GM04504 (cell line): ENCODE results near the gene SRGAP2B.
"Not testable (repeated sequence)": the region's sequence is repeated elsewhere in the genome, so short reads cannot be mapped to it uniquely, and the experiment has no call there.

Source experiments
- DNase-seq: peaks from one replicate; pipeline ENCODE4 v3.0.0-alpha.2; 2012; ENCODE audit warnings: low read depth

The SRGAP2B gene

GRCh38 chr1:144946525-144947480, 148.3 kb downstream of the SRGAP2B start:
- DNase-seq: not testable (repeated sequence)

- not testable (repeated sequence) for DNase-seq
Measured at GRCh38 chr1:144941710-144942109, 153.4 kb downstream of the SRGAP2B start.

GRCh38 chr1:144940054-144940453, 155.1 kb downstream of the SRGAP2B start:
- DNase-seq: not testable (repeated sequence)

- DNase-seq: not testable (repeated sequence)
Measured at GRCh38 chr1:144938627-144939026, 156.5 kb downstream of the SRGAP2B start.

- DNase-seq: not testable (repeated sequence)
Measured at GRCh38 chr1:144936186-144936732, 158.9 kb downstream of the SRGAP2B start.

- not testable (repeated sequence) for DNase-seq
Measured at GRCh38 chr1:144935310-144935709, 159.8 kb downstream of the SRGAP2B start.

- DNase-seq: not testable (repeated sequence)
Measured at GRCh38 chr1:144933014-144933413, 162.1 kb downstream of the SRGAP2B start.

- peak; percentile 7 for DNase-seq
Measured at GRCh38 chr1:144932153-144932552, 163.0 kb downstream of the SRGAP2B start.

GRCh38 chr1:144931553-144931952, 163.6 kb downstream of the SRGAP2B start:
- not testable (repeated sequence) for DNase-seq

- DNase-seq: not testable (repeated sequence)
Measured at GRCh38 chr1:144930085-144930777, 164.9 kb downstream of the SRGAP2B start.

GRCh38 chr1:144927292-144927691, 167.8 kb downstream of the SRGAP2B start:
- not testable (repeated sequence) for DNase-seq

- not testable (repeated sequence) for DNase-seq
Measured at GRCh38 chr1:144923640-144924039, 171.5 kb downstream of the SRGAP2B start.

GRCh38 chr1:144922785-144923184, 172.3 kb downstream of the SRGAP2B start:
- DNase-seq: not testable (repeated sequence)

- DNase-seq: not testable (repeated sequence)
Measured at GRCh38 chr1:144919106-144919505, 176.0 kb downstream of the SRGAP2B start.

GRCh38 chr1:144918027-144918603, 177.0 kb downstream of the SRGAP2B start:
- DNase-seq: not testable (repeated sequence)

- DNase-seq: not testable (repeated sequence)
Measured at GRCh38 chr1:144917154-144918026, 177.7 kb downstream of the SRGAP2B start.

GRCh38 chr1:144913977-144914734, 181.0 kb downstream of the SRGAP2B start:
- DNase-seq: not testable (repeated sequence)

- not testable (repeated sequence) for DNase-seq
Measured at GRCh38 chr1:144913458-144913857, 181.7 kb downstream of the SRGAP2B start.

- not testable (repeated sequence) for DNase-seq
Measured at GRCh38 chr1:144910729-144911128, 184.4 kb downstream of the SRGAP2B start.

- not testable (repeated sequence) for DNase-seq
Measured at GRCh38 chr1:144900841-144901240, 194.3 kb downstream of the SRGAP2B start.
